Keratinocyte (primary cell): ENCODE results near the gene GLIPR1.
"Not testable (repeated sequence)": the region's sequence is repeated elsewhere in the genome, so short reads cannot be mapped to it uniquely, and the experiment has no call there.

ENCODE experiments used
- CTCF ChIP-seq, 3 experiments: IDR thresholded peaks in 1 of 3; conservative IDR thresholded peaks in 1 of 3; optimal IDR thresholded peaks in 1 of 3; 2 replicates in 2 of 3; 3 replicates in 1 of 3; pipeline versions ENCODE3 to v1.5.1; 2011; ENCODE audit warnings: low read length in 3 of 3, mild to moderate bottlenecking in 3 of 3, moderate library complexity in 2 of 3, control low read depth in 1 of 3, inconsistent platforms in 1 of 3; ENCODE audit not compliant: insufficient read depth in 2 of 3; ENCODE audit errors: extremely low read depth in 1 of 3
- EZH2 ChIP-seq: IDR thresholded peaks from one replicate; pipeline ENCODE4 v1.6.1; 2012; ENCODE audit warnings: inconsistent platforms, mild to moderate bottlenecking, low read length, moderate library complexity

- TF ChIP-seq EZH2; CTCF (optimal IDR thresholded peaks at IDR 0.05 in 1 of 3, IDR thresholded peaks at IDR 0.05 in 1 of 3, conservative IDR thresholded peaks at IDR 0.05 in 1 of 3; ENCODE audit: extremely low read depth in 1 of 3, insufficient read depth in 2 of 3, low read length in 3 of 3): not testable (repeated sequence)
Measured at GRCh38 chr12:75442454-75442853, 38.1 kb upstream of the GLIPR1 start.
